Measurements from ENCODE around the gene CSAD. TPM values are rescaled to one million over a fixed set of nuclear protein-coding genes. Genes with fewer than 3 reads are reported as not detected.

CSAD gene
- polyA plus RNA-seq, 1 donor (not counting 4 experiments of a cell fraction or from before 2014, with no cell fraction given) = 19.5 TPM

- Histone ChIP-seq H3K9ac (ENCODE audit: control insufficient read depth, extremely low read depth, insufficient read depth, low read length) (no peak overlapping the region), H3K4me3 (ENCODE audit: control insufficient read depth in 2 of 3, extremely low read depth in 1 of 3, insufficient read depth in 2 of 3, low read depth in 1 of 3, low read length in 3 of 3) (no peak overlapping the region), H3K79me2 (ENCODE audit: control insufficient read depth, insufficient read depth, low read length) (no peaks in the 10 kb centered on the region), H3K4me2 (ENCODE audit: control insufficient read depth, extremely low read depth, insufficient read depth, low read depth, low read length) (no peak overlapping the region), H3K27ac (ENCODE audit: control insufficient read depth, insufficient read depth, low read length) (no peak overlapping the region), H3K9me3 (ENCODE audit: control insufficient read depth, low read depth, low read length) (no peaks in the 10 kb centered on the region), H3K4me1 (ENCODE audit: control insufficient read depth, extremely low read depth, insufficient read depth, low read length) (no peaks in the 10 kb centered on the region), H3K27me3 (ENCODE audit: control insufficient read depth, extremely low read depth, insufficient read depth, low read length) (no peaks in the 10 kb centered on the region), H3K9me1 (ENCODE audit: control insufficient read depth, extremely low read depth, insufficient read depth, low read length) (no peaks in the 10 kb centered on the region), H4K20me1 (ENCODE audit: control insufficient read depth, extremely low read depth, insufficient read depth, low read length) (no peaks in the 10 kb centered on the region), H3K36me3 (ENCODE audit: control insufficient read depth in 2 of 2, extremely low read depth in 1 of 2, insufficient read depth in 2 of 2, low read length in 2 of 2) (peaks cover 0 to 3% of the 10 kb centered on the region in 2 experiments), H2AFZ (ENCODE audit: control insufficient read depth, low read length) (no peak overlapping the region)
- FAIRE-seq = no peak
- dilution Hi-C loops (cut with MboI; ENCODE audit: extremely low pct_ligation_motif_present, low sequenced_read_pairs) = no loop called here
- DNase-seq (ENCODE audit: low read depth, low spot score) = no peak
- TF ChIP-seq EZH2 (IDR thresholded peaks at IDR 0.05; ENCODE audit: low read length) (no peak), CTCF (optimal IDR thresholded peaks at IDR 0.05 in 1 of 3, IDR thresholded peaks at IDR 0.05 in 1 of 3, conservative IDR thresholded peaks at IDR 0.05 in 1 of 3; ENCODE audit: extremely low read depth in 1 of 3, insufficient read depth in 2 of 3, low read length in 3 of 3) (no peak)
These were observed 19.4 kb downstream of the CSAD start for GRCh38 chr12:53161119-53161911.

- no peaks in the 10 kb centered on the region for H3K9me1 ChIP-seq (ENCODE audit: control insufficient read depth, extremely low read depth, insufficient read depth, low read length)
- H3K9me3 ChIP-seq (ENCODE audit: control insufficient read depth, low read depth, low read length) = no peaks in the 10 kb centered on the region
- DNase-seq (ENCODE audit: low read depth, low spot score) = no peak
- H3K4me3 ChIP-seq (ENCODE audit: control insufficient read depth in 2 of 3, extremely low read depth in 1 of 3, insufficient read depth in 2 of 3, low read depth in 1 of 3, low read length in 3 of 3) = no peak overlapping the region
- H4K20me1 ChIP-seq (ENCODE audit: control insufficient read depth, extremely low read depth, insufficient read depth, low read length) = no peaks in the 10 kb centered on the region
- H3K27ac ChIP-seq (ENCODE audit: control insufficient read depth, insufficient read depth, low read length) = no peak overlapping the region
- no peak overlapping the region for H3K9ac ChIP-seq (ENCODE audit: control insufficient read depth, extremely low read depth, insufficient read depth, low read length)
- TF ChIP-seq EZH2 (IDR thresholded peaks at IDR 0.05; ENCODE audit: low read length) (no peak), CTCF (optimal IDR thresholded peaks at IDR 0.05 in 1 of 3, IDR thresholded peaks at IDR 0.05 in 1 of 3, conservative IDR thresholded peaks at IDR 0.05 in 1 of 3; ENCODE audit: extremely low read depth in 1 of 3, insufficient read depth in 2 of 3, low read length in 3 of 3) (no peak)
- dilution Hi-C loops (cut with MboI; ENCODE audit: extremely low pct_ligation_motif_present, low sequenced_read_pairs) = no loop called here
- no peaks in the 10 kb centered on the region for H3K4me1 ChIP-seq (ENCODE audit: control insufficient read depth, extremely low read depth, insufficient read depth, low read length)
- no peaks in the 10 kb centered on the region for H3K27me3 ChIP-seq (ENCODE audit: control insufficient read depth, extremely low read depth, insufficient read depth, low read length)
- no peaks in the 10 kb centered on the region for H3K79me2 ChIP-seq (ENCODE audit: control insufficient read depth, insufficient read depth, low read length)
- no peak for FAIRE-seq
- H3K36me3 ChIP-seq (ENCODE audit: control insufficient read depth in 2 of 2, extremely low read depth in 1 of 2, insufficient read depth in 2 of 2, low read length in 2 of 2) = peaks cover 0 to 3% of the 10 kb centered on the region in 2 experiments
- H2AFZ ChIP-seq (ENCODE audit: control insufficient read depth, low read length) = no peak overlapping the region
- no peak overlapping the region for H3K4me2 ChIP-seq (ENCODE audit: control insufficient read depth, extremely low read depth, insufficient read depth, low read depth, low read length)
These were observed 20.1 kb downstream of the CSAD start for GRCh38 chr12:53160673-53161072.

All from keratinocyte (primary cell).